ENCODE results near the gene CYP2A13.

GRCh38 chr19:41098762-41099161, 10.5 kb downstream of the CYP2A13 start:
- TF ChIP-seq POLR2AphosphoS5 (IDR thresholded peaks at IDR 0.05; ENCODE audit: low read depth, low read length) (no peak), POLR2A (IDR thresholded peaks at IDR 0.05; ENCODE audit: low read depth, low read length) (no peak), TAF1 (IDR thresholded peaks at IDR 0.05; ENCODE audit: borderline replicate concordance, low read depth, low read length) (no peak)

Data from GM12892 (cell line).